GM21723 (cell line): ENCODE measurements around the gene FHIT.
"Not testable (repeated sequence)": the region's sequence is repeated elsewhere in the genome, so short reads cannot be mapped to it uniquely, and the experiment has no call there.

Experiments used
- ATAC-seq: cut with Tn5 transposase; IDR thresholded peaks from one replicate; pipeline ENCODE4 v1.9.1; 2021; ENCODE audit warnings: mild to moderate bottlenecking, moderate library complexity; ENCODE audit not compliant: unreplicated experiment

FHIT gene

GRCh38 chr3:60585918-60586317 is 665.3 kb downstream of the FHIT start:
- ATAC-seq = peak; percentile 52

- no peak for ATAC-seq
Observed at GRCh38 chr3:60584250-60584649, 667.0 kb downstream of the FHIT start.

- ATAC-seq = no peak
Observed at GRCh38 chr3:60582288-60582687, 669.0 kb downstream of the FHIT start.

- no peak for ATAC-seq
Observed at GRCh38 chr3:60580809-60581208, 670.4 kb downstream of the FHIT start.

- no peak for ATAC-seq
Observed at GRCh38 chr3:60579734-60580133, 671.5 kb downstream of the FHIT start.

GRCh38 chr3:60578936-60579335 is 672.3 kb downstream of the FHIT start:
- ATAC-seq = no peak

GRCh38 chr3:60577601-60578000 is 673.7 kb downstream of the FHIT start:
- ATAC-seq = no peak

- no peak for ATAC-seq
Observed at GRCh38 chr3:60575718-60576272, 675.5 kb downstream of the FHIT start.

GRCh38 chr3:60574046-60574769 is 677.0 kb downstream of the FHIT start:
- no peak for ATAC-seq

- ATAC-seq = no peak
Observed at GRCh38 chr3:60573494-60573893, 677.8 kb downstream of the FHIT start.

- ATAC-seq = no peak
Observed at GRCh38 chr3:60571511-60571910, 679.7 kb downstream of the FHIT start.

GRCh38 chr3:60557122-60557521 is 694.1 kb downstream of the FHIT start:
- ATAC-seq = no peak

- peak; percentile 97 for ATAC-seq
Observed at GRCh38 chr3:60555686-60556354, 695.4 kb downstream of the FHIT start.

- no peak for ATAC-seq
Observed at GRCh38 chr3:60553144-60553543, 698.1 kb downstream of the FHIT start.

GRCh38 chr3:60552581-60552980 is 698.7 kb downstream of the FHIT start:
- ATAC-seq = no peak

GRCh38 chr3:60551455-60552209 is 699.6 kb downstream of the FHIT start:
- ATAC-seq = no peak

GRCh38 chr3:60549863-60550262 is 701.4 kb downstream of the FHIT start:
- ATAC-seq = no peak

GRCh38 chr3:60542995-60543394 is 708.3 kb downstream of the FHIT start:
- ATAC-seq = no peak

- not testable (repeated sequence) for ATAC-seq
Observed at GRCh38 chr3:60539394-60539793, 711.9 kb downstream of the FHIT start.

GRCh38 chr3:60536420-60536819 is 714.8 kb downstream of the FHIT start:
- peak; percentile 56 for ATAC-seq

- no peak for ATAC-seq
Observed at GRCh38 chr3:60531759-60532158, 719.5 kb downstream of the FHIT start.

GRCh38 chr3:60528651-60529050 is 722.6 kb downstream of the FHIT start:
- no peak for ATAC-seq
